GM12878 (cell line): ENCODE results near the gene PDGFC. TPM values are rescaled to one million over a fixed set of nuclear protein-coding genes. Genes with fewer than 3 reads are reported as not detected.

ENCODE experiments used
- ATAC-seq: fragments of 200-7000 bp; cut with Tn5 transposase; 3 replicates; pipeline ENCODE4 v1.9.1; 2020; ENCODE audit warnings: mild to moderate bottlenecking, moderate library complexity
- BruUV-seq: library from RNA; stranded (reverse); fragments of 400-500 nt; replicated peaks from 2 replicates; lab custom pipeline; 2021; lab: Mats Ljungman, UMichigan
- CTCF ChIA-PET: fragments of 300-600 bp; sonication (Branson Sonifier 250); formaldehyde crosslinking; extraction: SDS; loops from one replicate; lab custom pipeline; 2021; ENCODE audit warnings: inconsistent platforms; lab: Yijun Ruan, JAX
- POLR2A ChIA-PET: fragments of 350-600 bp; formaldehyde crosslinking; extraction: SDS; loops from one replicate; lab custom pipeline; 2021; ENCODE audit warnings: inconsistent platforms; lab: Charles Lee
- RAD21 ChIA-PET: fragments of 300-600 bp; sonication (Branson Sonifier 250); formaldehyde crosslinking; loops from one replicate; lab custom pipeline; 2023; ENCODE audit warnings: antibody characterized with exemption; ENCODE audit not compliant: unreplicated experiment; lab: Charles Lee
- SMC1A ChIA-PET: fragments of 300-600 bp; sonication (Branson Sonifier 250); formaldehyde crosslinking; loops from one replicate; lab custom pipeline; 2023; ENCODE audit not compliant: unreplicated experiment, uncharacterized antibody; lab: Charles Lee
- DNase-seq: peaks from one replicate; pipeline ENCODE4 v3.0.0-alpha.2; 2011; ENCODE audit warnings: low read depth, low spot score
- FAIRE-seq: peaks from 3 replicates; lab custom pipeline; 2011; peaks lifted over from hg19 to GRCh38; lab: Jason Lieb, UNC
- H2AFZ ChIP-seq: 2 replicates; pipeline ENCODE4 v1.6.0; 2011; ENCODE audit warnings: low read depth, low read length, control low read depth; ENCODE audit not compliant: control insufficient read depth
- H3K27ac ChIP-seq: 2 replicates; pipeline ENCODE4 v1.5.1; 2011; ENCODE audit warnings: control low read depth; ENCODE audit not compliant: control insufficient read depth, insufficient read depth
- H3K27me3 ChIP-seq, 2 experiments: replicated peaks in 1 of 2; 2 replicates each; pipeline versions ENCODE4 v1.6.0 to v1.6.1; 2011; ENCODE audit warnings: low read length in 1 of 2; ENCODE audit not compliant: control insufficient read depth in 2 of 2, insufficient read depth in 2 of 2
- H3K36me3 ChIP-seq, 2 experiments: 2 replicates each; pipeline ENCODE4 v1.5.1; 2011; ENCODE audit warnings: low read length in 1 of 2; ENCODE audit not compliant: control insufficient read depth in 2 of 2, insufficient read depth in 2 of 2
- H3K4me1 ChIP-seq: 2 replicates; pipeline ENCODE4 v1.6.1; 2011; ENCODE audit warnings: mild to moderate bottlenecking, low read length, moderate library complexity, mixed read lengths; ENCODE audit not compliant: control insufficient read depth, insufficient read depth
- H3K4me2 ChIP-seq: 2 replicates; pipeline ENCODE4 v1.6.0; 2011; ENCODE audit warnings: control low read depth; ENCODE audit not compliant: control insufficient read depth, insufficient read depth
- H3K4me3 ChIP-seq: fragments of 200-600 bp; sonication (generic); 2 replicates; pipeline ENCODE4 v1.5.1; 2016
- H3K79me2 ChIP-seq: 2 replicates; pipeline ENCODE4 v1.6.0; 2011; ENCODE audit warnings: low read length; ENCODE audit not compliant: control insufficient read depth, insufficient read depth
- H3K9ac ChIP-seq: 2 replicates; pipeline ENCODE4 v1.8.0; 2011; ENCODE audit warnings: low read length, control low read depth, mixed read lengths; ENCODE audit not compliant: control insufficient read depth, insufficient read depth
- H3K9me3 ChIP-seq: replicated peaks from 3 replicates; pipeline ENCODE4 v1.5.1; 2011; ENCODE audit warnings: mild to moderate bottlenecking, low read length; ENCODE audit not compliant: control insufficient read depth, insufficient read depth
- H4K20me1 ChIP-seq: 2 replicates; pipeline ENCODE4 v1.6.0; 2011; ENCODE audit not compliant: control insufficient read depth, insufficient read depth
- BCLAF1 ChIP-seq: fragments of 450-650 bp; IDR thresholded peaks from 2 replicates; pipeline ENCODE4 v1.6.1; 2017; ENCODE audit warnings: antibody characterized with exemption, mild to moderate bottlenecking, moderate library complexity
- FOS ChIP-seq: IDR thresholded peaks from 3 replicates; pipeline ENCODE4 v1.6.1; 2011; ENCODE audit warnings: borderline replicate concordance; ENCODE audit not compliant: insufficient read length; ENCODE audit errors: extremely low read depth
- HCFC1 ChIP-seq: fragments of 150-350 bp; IDR thresholded peaks from 2 replicates; pipeline ENCODE4 v1.6.1; 2014; ENCODE audit warnings: low read length
- HDAC6 ChIP-seq: fragments of 200-600 bp; sonication (generic); IDR thresholded peaks from one replicate; pipeline ENCODE4 v1.8.0; 2017; ENCODE audit warnings: antibody characterized with exemption; ENCODE audit not compliant: unreplicated experiment
- MTA3 ChIP-seq: IDR thresholded peaks from 2 replicates; pipeline ENCODE4 v1.6.1; 2012; ENCODE audit warnings: low read length, inconsistent platforms, borderline replicate concordance
- POLR2A ChIP-seq: IDR thresholded peaks from 2 replicates; pipeline ENCODE4 v1.6.1; 2011; ENCODE audit warnings: low read depth, mild to moderate bottlenecking, low read length
- RB1 ChIP-seq: fragments of 450-650 bp; formaldehyde crosslinking; IDR thresholded peaks from 2 replicates; pipeline ENCODE4 v1.6.1; 2017; ENCODE audit warnings: mild to moderate bottlenecking, borderline replicate concordance
- SIN3A ChIP-seq: IDR thresholded peaks from 2 replicates; pipeline ENCODE4 v1.6.1; 2012; ENCODE audit warnings: low read depth, low read length, improper control_type of control experiment
- SIX5 ChIP-seq: IDR thresholded peaks from 2 replicates; pipeline ENCODE4 v1.6.1; 2011; ENCODE audit warnings: mild to moderate bottlenecking, low read depth, low read length, moderate library complexity; ENCODE audit not compliant: severe bottlenecking
- TBL1XR1 ChIP-seq: IDR thresholded peaks from 2 replicates; pipeline ENCODE4 v1.6.1; 2012; ENCODE audit warnings: low read depth, low read length, improper control_type of control experiment
- ZBTB40 ChIP-seq: fragments of 450-650 bp; IDR thresholded peaks from 2 replicates; pipeline ENCODE4 v1.6.1; 2016; ENCODE audit warnings: mild to moderate bottlenecking, moderate library complexity, borderline replicate concordance
- whole genome bisulfite sequencing: methylation state at CpG from one replicate; pipeline ENCODE4 v1.1.6; 2016; ENCODE audit warnings: low lambda C conversion rate; ENCODE audit not compliant: insufficient replicate concordance, insufficient coverage; ENCODE audit errors: missing lambda C conversion rate; 5-methylcytosine and 5-hydroxymethylcytosine counted together
- in situ Hi-C: fragments of 300-500 bp; cut with MboI; formaldehyde crosslinking; loops from 9 replicates; pipeline ENCODE4 v1.14.3; 2018; ENCODE audit warnings: mixed read lengths
- intact Hi-C: fragments of 100-400 bp; cut with micrococcal nuclease; formaldehyde crosslinking; loops from one replicate; pipeline ENCODE4 v1.14.2; 2022; ENCODE audit not compliant: unreplicated experiment
- polyA plus RNA-seq, 11 experiments: library from polyadenylated mRNA; depleted of rRNA in 4 of 11; unstranded in 6 of 11; stranded (reverse) in 5 of 11; fragments of >200 nt; fragmentation: Nextera tagmentation in 4 of 11; fragmentation: Illumina TruSeq in 1 of 11; extraction: Ambion mirVana in 4 of 11; extraction: Trizol in 1 of 11; gene quantifications; 1 replicate in 1 of 11; 2 replicates in 10 of 11; pipeline versions ENCODE4 v1.2.1 to v1.2.3, GENCODE V29; 2011 to 2016; ENCODE audit warnings: inconsistent platforms in 2 of 11, missing spikeins in 2 of 11, low read depth in 1 of 11
- total RNA-seq, 4 experiments: library from RNA; depleted of rRNA in 3 of 4; stranded (reverse); fragments of >200 nt in 3 of 4; fragmentation: Illumina TruSeq in 1 of 4; extraction: Trizol in 1 of 4; gene quantifications; 2 replicates each; pipeline versions ENCODE4 v1.2.1 to v1.2.3, GENCODE V29; 2013 to 2021
- TF ChIP-seq, protein P1 (sequence below): fragments of 450-650 bp; IDR thresholded peaks from 2 replicates; pipeline ENCODE4 v1.6.1; 2017; ENCODE audit warnings: low read depth, mild to moderate bottlenecking, moderate library complexity

Gene PDGFC
- total and polyA plus RNA-seq, 10 of the 15 experiments (the other 5 are each of a cell fraction or from before 2014, with no cell fraction given) = 0.02 to 0.18 TPM; not detected in 8

DNA sequence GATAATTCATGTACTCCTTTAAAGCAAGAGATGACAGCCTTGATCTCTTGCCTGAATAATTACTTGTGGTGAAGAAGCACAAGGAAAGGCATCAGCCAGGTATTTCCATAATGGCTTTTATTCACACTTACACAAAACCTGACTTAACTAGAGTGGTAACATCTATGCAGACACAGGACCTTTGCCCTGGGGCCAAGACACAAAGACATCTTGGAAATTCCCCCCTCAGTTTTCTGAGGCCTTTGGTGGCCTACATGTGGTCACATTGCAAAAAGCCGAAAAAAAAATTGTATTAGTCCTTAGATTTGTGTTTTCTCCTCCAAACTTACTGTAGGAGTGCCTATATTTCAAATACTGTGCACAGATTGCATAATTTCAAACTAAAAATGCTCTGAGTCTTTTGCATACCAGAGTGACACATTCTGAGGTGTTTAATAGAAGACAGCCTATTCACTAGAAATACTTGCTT, 172.4 kb downstream of the PDGFC start (continued):
- TF ChIP-seq HDAC6 = no peak
- TF ChIP-seq FOS = no peak
- TF ChIP-seq HCFC1 = no peak
- no peak for TF ChIP-seq MTA3
- no peak for TF ChIP-seq ZBTB40

DNA sequence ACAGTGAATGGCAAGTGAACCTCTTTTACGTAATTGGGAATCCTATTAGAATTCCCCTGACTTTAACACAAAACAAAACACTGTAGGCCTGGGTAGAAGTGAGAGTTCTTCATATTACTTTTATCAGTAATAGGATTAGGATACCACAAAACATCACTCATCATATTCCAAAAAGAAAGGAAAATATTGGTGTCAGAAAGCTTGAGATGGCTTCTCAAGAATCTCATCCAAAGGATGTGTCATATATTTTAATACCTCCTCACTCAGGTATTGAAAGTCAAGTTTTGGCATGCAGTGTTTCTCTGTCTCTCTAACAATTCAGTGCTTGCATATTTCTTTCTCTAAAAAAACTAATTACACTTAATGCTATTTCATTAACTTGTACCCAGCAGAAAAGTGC, 173.2 kb downstream of the PDGFC start:
- in situ Hi-C loops (no loop called here), intact Hi-C loops (no loop called here)
- DNase-seq = no peak
- no peaks in the 10 kb centered on the region for H4K20me1 ChIP-seq
- H3K4me3 ChIP-seq = no peak overlapping the region
- no peak overlapping the region for H2AFZ ChIP-seq
- no peak overlapping the region for H3K4me2 ChIP-seq
- ChIA-PET POLR2A (interaction anchor here (0.6 kb wide), 1 partner anchor 108 kb away, joined by 6 read pairs; no protein-coding TSS in a partner anchor), RAD21 (interaction anchor here (1.5 kb wide), 1 partner anchor 19 kb away, joined by 3 read pairs; no protein-coding TSS in a partner anchor), SMC1A (interaction anchor here (0.6 to 2.4 kb wide), 2 partner anchors 10 to 11 kb away, joined by 3 to 10 read pairs; no protein-coding TSS in a partner anchor), CTCF (interaction anchor here (1.1 kb wide), 1 partner anchor 17 kb away, joined by 3 read pairs; no protein-coding TSS in a partner anchor)
- no peaks in the 10 kb centered on the region for H3K27me3 ChIP-seq
- no peak overlapping the region for H3K9ac ChIP-seq
- H3K9me3 ChIP-seq = no peaks in the 10 kb centered on the region
- peak; percentile 14 for ATAC-seq
- BruUV-seq = no TSS peak
- FAIRE-seq = no peak
- no peaks in the 10 kb centered on the region for H3K4me1 ChIP-seq
- H3K79me2 ChIP-seq = no peaks in the 10 kb centered on the region
- WGBS = 86% methylated on average over 1 of the region's 1 CpG
- no peaks in the 10 kb centered on the region for H3K36me3 ChIP-seq
- TF ChIP-seq HCFC1 (no peak), SIX5 (no peak), BCLAF1 (no peak), RB1 (no peak), SIN3A (no peak), POLR2A (no peak), TBL1XR1 (no peak)
- TF ChIP-seq, protein P1, sequence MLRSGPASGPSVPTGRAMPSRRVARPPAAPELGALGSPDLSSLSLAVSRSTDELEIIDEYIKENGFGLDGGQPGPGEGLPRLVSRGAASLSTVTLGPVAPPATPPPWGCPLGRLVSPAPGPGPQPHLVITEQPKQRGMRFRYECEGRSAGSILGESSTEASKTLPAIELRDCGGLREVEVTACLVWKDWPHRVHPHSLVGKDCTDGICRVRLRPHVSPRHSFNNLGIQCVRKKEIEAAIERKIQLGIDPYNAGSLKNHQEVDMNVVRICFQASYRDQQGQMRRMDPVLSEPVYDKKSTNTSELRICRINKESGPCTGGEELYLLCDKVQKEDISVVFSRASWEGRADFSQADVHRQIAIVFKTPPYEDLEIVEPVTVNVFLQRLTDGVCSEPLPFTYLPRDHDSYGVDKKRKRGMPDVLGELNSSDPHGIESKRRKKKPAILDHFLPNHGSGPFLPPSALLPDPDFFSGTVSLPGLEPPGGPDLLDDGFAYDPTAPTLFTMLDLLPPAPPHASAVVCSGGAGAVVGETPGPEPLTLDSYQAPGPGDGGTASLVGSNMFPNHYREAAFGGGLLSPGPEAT = no peak
- no peak overlapping the region for H3K27ac ChIP-seq
